H1 (cell line): ENCODE measurements around the gene KTN1. TPM values are rescaled to one million over a fixed set of nuclear protein-coding genes. Genes with fewer than 3 reads are reported as not detected.

Source experiments
- CTCF ChIA-PET: fragments of 300-600 bp; sonication (Branson Sonifier 250); formaldehyde crosslinking; loops from one replicate; lab custom pipeline; 2021; ENCODE audit not compliant: partially characterized antibody; lab: Charles Lee
- POLR2A ChIA-PET: fragments of 300-600 bp; sonication (Branson Sonifier 250); formaldehyde crosslinking; loops from one replicate; lab custom pipeline; 2021; ENCODE audit warnings: inconsistent platforms; ENCODE audit not compliant: partially characterized antibody; lab: Charles Lee
- DNase-seq, 2 experiments: peaks; one replicate each; pipeline versions ENCODE4 v3.0.0 to v3.0.0-alpha.2; 2010 to 2022; ENCODE audit warnings: low spot score in 2 of 2, low read depth in 1 of 2, mixed read lengths in 1 of 2
- FAIRE-seq: peaks from 2 replicates; lab custom pipeline; 2011; peaks lifted over from hg19 to GRCh38; lab: Jason Lieb, UNC
- H2AFZ ChIP-seq: 2 replicates; pipeline ENCODE4 v1.8.1; 2012; ENCODE audit warnings: low read length, inconsistent platforms
- H2AK5ac ChIP-seq: 2 replicates; pipeline ENCODE4 v1.6.1; 2013; ENCODE audit warnings: low read depth, low read length
- H2BK120ac ChIP-seq: replicated peaks from 2 replicates; pipeline ENCODE3; 2013; ENCODE audit warnings: low read depth, low read length, inconsistent platforms
- H2BK12ac ChIP-seq: 2 replicates; pipeline ENCODE4 v1.6.1; 2013; ENCODE audit warnings: low read depth, low read length
- H2BK15ac ChIP-seq: 2 replicates; pipeline ENCODE4 v1.6.1; 2013; ENCODE audit warnings: low read length
- H2BK20ac ChIP-seq: 2 replicates; pipeline ENCODE4 v1.6.1; 2013; ENCODE audit warnings: low read length
- H2BK5ac ChIP-seq: 2 replicates; pipeline ENCODE4 v1.6.1; 2013; ENCODE audit warnings: low read depth, low read length
- H3K14ac ChIP-seq: 2 replicates; pipeline ENCODE4 v1.6.1; 2013; ENCODE audit warnings: inconsistent platforms; ENCODE audit not compliant: insufficient read length
- H3K18ac ChIP-seq: 2 replicates; pipeline ENCODE4 v1.6.1; 2013; ENCODE audit warnings: low read length; ENCODE audit errors: extremely low read depth
- H3K23ac ChIP-seq: 2 replicates; pipeline ENCODE4 v1.6.1; 2013; ENCODE audit warnings: inconsistent platforms; ENCODE audit not compliant: insufficient read length
- H3K23me2 ChIP-seq: 2 replicates; pipeline ENCODE4 v1.6.1; 2013; ENCODE audit warnings: low read depth, low read length
- H3K27ac ChIP-seq: 2 replicates; pipeline ENCODE4 v1.6.1; 2011; ENCODE audit warnings: low read depth, low read length, inconsistent platforms
- H3K27me3 ChIP-seq, 4 experiments: replicated peaks in 1 of 4; 1 replicate in 1 of 4; 2 replicates in 3 of 4; pipeline versions ENCODE4 v1.6.1 to v1.8.1; 2011 to 2013; ENCODE audit warnings: low read length in 3 of 4, mild to moderate bottlenecking in 3 of 4, inconsistent platforms in 2 of 4, mixed read lengths in 2 of 4, moderate library complexity in 1 of 4; ENCODE audit not compliant: control insufficient read depth in 3 of 4, insufficient read depth in 3 of 4; ENCODE audit errors: extremely low read depth in 1 of 4
- H3K36me3 ChIP-seq, 4 experiments: 2 replicates each; pipeline versions ENCODE4 v1.6.1 to v1.8.1; 2011 to 2013; ENCODE audit warnings: mild to moderate bottlenecking in 4 of 4, low read length in 3 of 4, moderate library complexity in 2 of 4, control low read depth in 1 of 4, inconsistent platforms in 1 of 4; ENCODE audit not compliant: insufficient read depth in 4 of 4, control insufficient read depth in 2 of 4
- H3K4ac ChIP-seq: replicated peaks from 2 replicates; pipeline ENCODE3; 2013; ENCODE audit warnings: low read length, low read depth, mixed read lengths, inconsistent platforms; ENCODE audit not compliant: insufficient read length
- H3K4me1 ChIP-seq, 4 experiments: replicated peaks in 1 of 4; 1 replicate in 1 of 4; 2 replicates in 3 of 4; pipeline versions ENCODE4 v1.6.1 to v1.8.1; 2011 to 2013; ENCODE audit warnings: low read length in 3 of 4, inconsistent platforms in 2 of 4, mixed read lengths in 1 of 4; ENCODE audit not compliant: insufficient read depth in 4 of 4, control insufficient read depth in 3 of 4
- H3K4me2 ChIP-seq, 2 experiments: 2 replicates each; pipeline versions ENCODE4 v1.6.1 to v1.8.1; 2011 to 2013; ENCODE audit warnings: low read depth in 2 of 2, low read length in 2 of 2, control low read depth in 1 of 2, inconsistent platforms in 1 of 2, mild to moderate bottlenecking in 1 of 2; ENCODE audit not compliant: insufficient read depth in 1 of 2
- H3K4me3 ChIP-seq, 4 experiments: fragments of 200-600, 300-600 bp in 1 of 4; sonication (generic), shearing (Covaris generic), sonication (Bioruptor Twin) in 1 of 4; 2 replicates each; pipeline versions ENCODE4 v1.5.1 to v1.8.1; 2011 to 2016; ENCODE audit warnings: low read length in 4 of 4, low read depth in 3 of 4, control low read depth in 2 of 4, inconsistent platforms in 2 of 4, mild to moderate bottlenecking in 2 of 4, mixed read lengths in 1 of 4, moderate library complexity in 1 of 4; ENCODE audit not compliant: insufficient read depth in 2 of 4; ENCODE audit errors: extremely low read depth in 1 of 4
- H3K56ac ChIP-seq: replicated peaks from 2 replicates; pipeline ENCODE3; 2013; ENCODE audit warnings: low read depth, mild to moderate bottlenecking, mixed read lengths, low read length, inconsistent platforms; ENCODE audit not compliant: insufficient read length
- H3K79me1 ChIP-seq: 2 replicates; pipeline ENCODE4 v1.6.1; 2013; ENCODE audit warnings: low read depth, low read length, control low read depth
- H3K79me2 ChIP-seq, 2 experiments: 2 replicates each; pipeline versions ENCODE4 v1.6.1 to v1.8.1; 2012 to 2013; ENCODE audit warnings: low read length in 2 of 2, mild to moderate bottlenecking in 2 of 2, inconsistent platforms in 1 of 2; ENCODE audit not compliant: insufficient read depth in 2 of 2, control insufficient read depth in 1 of 2
- H3K9ac ChIP-seq, 4 experiments: replicated peaks in 1 of 4; 1 replicate in 1 of 4; 2 replicates in 3 of 4; pipeline versions ENCODE4 v1.6.1 to v1.8.1; 2011 to 2013; ENCODE audit warnings: low read depth in 3 of 4, low read length in 3 of 4, control low read depth in 2 of 4, mild to moderate bottlenecking in 2 of 4, moderate library complexity in 2 of 4, inconsistent platforms in 1 of 4; ENCODE audit errors: extremely low read depth in 1 of 4
- H3K9me3 ChIP-seq, 2 experiments: 2 replicates each; pipeline versions ENCODE4 v1.6.1 to v1.8.1; 2012 to 2013; ENCODE audit warnings: mild to moderate bottlenecking in 2 of 2, moderate library complexity in 2 of 2, control low read depth in 1 of 2, inconsistent platforms in 1 of 2, low read depth in 1 of 2, low read length in 1 of 2, mixed read lengths in 1 of 2; ENCODE audit not compliant: insufficient read depth in 2 of 2
- H4K20me1 ChIP-seq, 2 experiments: replicated peaks in 1 of 2; 2 replicates each; pipeline versions ENCODE3 to v1.8.1; 2011 to 2013; ENCODE audit warnings: inconsistent platforms in 2 of 2, low read length in 2 of 2, mild to moderate bottlenecking in 1 of 2; ENCODE audit not compliant: insufficient read depth in 2 of 2, control insufficient read depth in 1 of 2
- H4K5ac ChIP-seq: 2 replicates; pipeline ENCODE4 v1.6.1; 2013; ENCODE audit warnings: low read length, low read depth, mixed read lengths, inconsistent platforms; ENCODE audit not compliant: insufficient read length
- H4K8ac ChIP-seq: 2 replicates; pipeline ENCODE4 v1.8.0; 2013; ENCODE audit warnings: mild to moderate bottlenecking, moderate library complexity, low read length, inconsistent platforms; ENCODE audit not compliant: insufficient read depth; ENCODE audit errors: extremely low read depth
- H4K91ac ChIP-seq: replicated peaks from 2 replicates; pipeline ENCODE3; 2013; ENCODE audit warnings: low read length, mixed read lengths, inconsistent platforms; ENCODE audit not compliant: insufficient read length
- BRCA1 ChIP-seq: IDR thresholded peaks from 2 replicates; pipeline ENCODE4 v1.6.1; 2012; ENCODE audit warnings: low read depth, low read length, improper control_type of control experiment
- FOSL1 ChIP-seq: IDR thresholded peaks from 2 replicates; pipeline ENCODE4 v1.6.1; 2011; ENCODE audit warnings: mild to moderate bottlenecking, low read depth, low read length, moderate library complexity; ENCODE audit not compliant: insufficient read depth
- GABPA ChIP-seq: IDR thresholded peaks from 2 replicates; pipeline ENCODE4 v1.6.1; 2011; ENCODE audit warnings: mild to moderate bottlenecking, low read length, moderate library complexity, borderline replicate concordance; ENCODE audit not compliant: insufficient read depth
- NRF1 ChIP-seq: IDR thresholded peaks from 2 replicates; pipeline ENCODE4 v1.6.1; 2011; ENCODE audit warnings: mild to moderate bottlenecking, low read depth, low read length, improper control_type of control experiment
- PHF8 ChIP-seq: fragments of 200-600 bp; sonication (generic); conservative IDR thresholded peaks from 2 replicates; pipeline ENCODE4 v1.7.1; 2012; ENCODE audit warnings: low read depth, mild to moderate bottlenecking, inconsistent platforms, low read length, moderate library complexity
- POLR2A ChIP-seq, 2 experiments: IDR thresholded peaks; 1 replicate in 1 of 2; 2 replicates in 1 of 2; pipeline ENCODE4 v1.6.1; 2011; ENCODE audit warnings: low read depth in 2 of 2, low read length in 2 of 2, mild to moderate bottlenecking in 2 of 2; ENCODE audit errors: control extremely low read depth in 1 of 2
- POLR2AphosphoS5 ChIP-seq: IDR thresholded peaks from 2 replicates; pipeline ENCODE4 v1.6.1; 2011; ENCODE audit warnings: low read depth, low read length
- POU5F1 ChIP-seq: IDR thresholded peaks from 2 replicates; pipeline ENCODE4 v1.6.1; 2011; ENCODE audit warnings: low read depth, mild to moderate bottlenecking, low read length, moderate library complexity
- SP4 ChIP-seq: IDR thresholded peaks from 2 replicates; pipeline ENCODE4 v1.6.1; 2012; ENCODE audit warnings: low read length, inconsistent platforms
- ZNF274 ChIP-seq: IDR thresholded peaks from 2 replicates; pipeline ENCODE4 v1.7.0; 2012; ENCODE audit warnings: low read length, borderline replicate concordance; ENCODE audit errors: extremely low read depth
- WGBS, 2 experiments: shearing (Covaris generic) in 1 of 2; methylation state at CpG; one replicate each; pipeline versions ENCODE4 v1.1.6 to v1.1.7; 2013 to 2015; ENCODE audit warnings: low lambda C conversion rate in 2 of 2, mixed read lengths in 2 of 2, inconsistent platforms in 1 of 2, low coverage in 1 of 2, missing lambda C conversion rate in 1 of 2; ENCODE audit not compliant: insufficient replicate concordance in 2 of 2, insufficient coverage in 1 of 2, insufficient read length in 1 of 2; ENCODE audit errors: extremely low coverage in 1 of 2, missing lambda C conversion rate in 1 of 2; 5-methylcytosine and 5-hydroxymethylcytosine counted together
- polyA plus RNA-seq, 7 experiments: library from polyadenylated mRNA; depleted of rRNA in 3 of 7; stranded (reverse) in 5 of 7; unstranded in 2 of 7; fragments of >200 nt in 5 of 7; fragments of 200-250 nt in 2 of 7; gene quantifications; 1 replicate in 5 of 7; 2 replicates in 1 of 7; 4 replicates in 1 of 7; pipeline versions ENCODE4 v1.2.1 to v1.2.3, GENCODE V29; 2011 to 2013; ENCODE audit warnings: missing spikeins in 2 of 7, mixed read lengths in 2 of 7
- total RNA-seq: library from RNA; stranded (reverse); fragmentation: NEBNext Ultra II Directional; extraction: Animal tissue kit (Norgen Biotek cat#: 25700); gene quantifications from 2 replicates; pipeline ENCODE4 v1.2.1, GENCODE V29; 2021
- TF ChIP-seq, protein P1 (sequence below): IDR thresholded peaks from 2 replicates; pipeline ENCODE4 v1.6.1; 2012; ENCODE audit warnings: inconsistent platforms

Gene KTN1
- total and polyA plus RNA-seq, 2 of the 8 experiments (the other 6 are each of a cell fraction or from before 2014, with no cell fraction given): 15.4 to 151 TPM

DNA sequence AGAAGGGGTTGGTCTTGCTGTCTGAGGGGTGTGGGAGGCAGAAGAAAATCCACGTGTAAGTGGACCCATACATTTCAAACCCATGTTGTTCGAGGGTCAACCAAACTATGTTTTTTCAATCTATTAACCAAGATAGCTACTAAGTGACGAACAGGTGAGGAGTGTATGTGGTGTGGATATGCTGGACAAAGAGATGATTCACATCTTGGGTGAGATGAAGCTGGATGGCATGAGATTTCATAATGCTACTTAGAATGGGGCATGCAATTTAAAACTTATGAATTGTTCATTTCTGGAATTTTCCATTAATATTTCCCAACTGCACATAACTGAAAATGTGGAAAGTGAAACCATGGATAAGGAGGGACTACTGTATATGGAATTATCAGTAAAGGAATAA is 17.9 kb upstream of the KTN1 start:
- ChIA-PET CTCF (no interaction called here), POLR2A (no interaction called here)
- Histone ChIP-seq H2BK120ac (no peak overlapping the region), H3K23me2 (no peaks in the 10 kb centered on the region), H3K9me3 (no peaks in the 10 kb centered on the region), H2AK5ac (no peak overlapping the region), H4K20me1 (no peaks in the 10 kb centered on the region), H3K4ac (no peak overlapping the region), H3K23ac (no peak overlapping the region), H3K4me2 (no peak overlapping the region), H3K27me3 (no peaks in the 10 kb centered on the region; a peak in 1 of 7 replicates), H3K9ac (no peak overlapping the region), H4K5ac (no peak overlapping the region), H3K14ac (no peak overlapping the region), H3K56ac (no peak overlapping the region), H3K27ac (no peak overlapping the region), H2AFZ (no peak overlapping the region), H2BK5ac (no peak overlapping the region), H2BK15ac (no peak overlapping the region), H2BK20ac (no peak overlapping the region), H3K79me2 (no peaks in the 10 kb centered on the region), H3K79me1 (no peaks in the 10 kb centered on the region), H2BK12ac (no peak overlapping the region), H3K4me1 (no peaks in the 10 kb centered on the region), H3K36me3 (no peaks in the 10 kb centered on the region), H4K91ac (no peak overlapping the region), H3K18ac (no peak overlapping the region), H4K8ac (no peak overlapping the region), H3K4me3 (no peak overlapping the region)
- FAIRE-seq (no peak), DNase-seq (no peak)
- 88% methylated on average over 3 of the region's 3 CpGs; no CpG with 5 or more reads in 1 of the 2 experiments for WGBS, 2 experiments
- TF ChIP-seq, protein P1, sequence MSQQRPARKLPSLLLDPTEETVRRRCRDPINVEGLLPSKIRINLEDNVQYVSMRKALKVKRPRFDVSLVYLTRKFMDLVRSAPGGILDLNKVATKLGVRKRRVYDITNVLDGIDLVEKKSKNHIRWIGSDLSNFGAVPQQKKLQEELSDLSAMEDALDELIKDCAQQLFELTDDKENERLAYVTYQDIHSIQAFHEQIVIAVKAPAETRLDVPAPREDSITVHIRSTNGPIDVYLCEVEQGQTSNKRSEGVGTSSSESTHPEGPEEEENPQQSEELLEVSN: no peak
- no peak for TF ChIP-seq POLR2A (IDR thresholded peaks at IDR 0.05; ENCODE audit: control extremely low read depth in 1 of 2, low read depth in 2 of 2, low read length in 2 of 2)
- TF ChIP-seq PHF8: no peak
- no peak for TF ChIP-seq NRF1
- no peak for TF ChIP-seq GABPA
- TF ChIP-seq POU5F1: no peak
- no peak for TF ChIP-seq SP4
- no peak for TF ChIP-seq POLR2AphosphoS5
- TF ChIP-seq BRCA1: no peak
- TF ChIP-seq FOSL1: no peak
- TF ChIP-seq ZNF274: no peak
